ENCODE results near the gene HEXIM2. TPM values are rescaled to one million over a fixed set of nuclear protein-coding genes. Genes with fewer than 3 reads are reported as not detected.

Gene HEXIM2
- total RNA-seq, 1 experiment from 2014 or later, result 4.5 TPM

DNA sequence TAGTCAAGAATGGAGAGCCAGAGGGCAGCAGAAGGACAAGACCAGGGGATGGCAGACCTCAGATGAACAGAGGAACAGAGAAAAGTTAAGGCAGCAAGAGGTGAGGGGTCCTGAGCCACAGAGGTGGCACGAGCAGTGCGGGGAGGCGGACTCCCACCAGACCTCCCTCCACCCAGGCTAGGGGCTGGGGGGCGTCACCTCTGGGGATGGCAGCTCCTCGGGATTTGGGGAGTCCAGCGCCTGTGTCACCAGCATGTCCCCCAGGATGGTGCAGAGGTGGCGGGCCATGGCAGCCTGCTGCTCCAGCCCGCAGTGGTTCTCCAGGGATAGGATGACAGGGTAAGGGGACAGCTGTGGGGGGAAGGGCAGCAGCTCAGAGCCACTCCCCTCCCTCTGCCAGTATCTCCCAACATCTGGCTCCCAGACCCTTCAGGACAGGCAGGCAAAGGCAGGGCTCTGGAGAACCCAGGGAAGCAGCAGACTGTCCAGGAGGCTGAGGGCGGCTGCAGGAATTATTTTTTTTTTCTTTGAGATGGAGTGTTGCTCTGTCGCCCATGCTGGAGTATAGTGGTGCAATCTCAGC is 45.1 kb upstream of the HEXIM2 start:
- Histone ChIP-seq H3K9me3 (ENCODE audit: control insufficient read depth, insufficient read depth, low read depth, low read length) (no peaks in the 10 kb centered on the region), H3K27me3 (ENCODE audit: control insufficient read depth, insufficient read depth, low read length) (no peaks in the 10 kb centered on the region), H3K4me1 (ENCODE audit: control insufficient read depth, insufficient read depth, low read length) (no peaks in the 10 kb centered on the region; the same call in 1 of the 2 replicates), H3K27ac (ENCODE audit: low read length) (no peak overlapping the region), H3K36me3 (ENCODE audit: control insufficient read depth, insufficient read depth, low read length) (no peaks in the 10 kb centered on the region), H3K4me3 (ENCODE audit: low read depth in 2 of 2, low read length in 2 of 2) (no peak overlapping the region)
- DNase-seq (ENCODE audit: low read depth, low spot score), result no peak
- TF ChIP-seq, protein P1, sequence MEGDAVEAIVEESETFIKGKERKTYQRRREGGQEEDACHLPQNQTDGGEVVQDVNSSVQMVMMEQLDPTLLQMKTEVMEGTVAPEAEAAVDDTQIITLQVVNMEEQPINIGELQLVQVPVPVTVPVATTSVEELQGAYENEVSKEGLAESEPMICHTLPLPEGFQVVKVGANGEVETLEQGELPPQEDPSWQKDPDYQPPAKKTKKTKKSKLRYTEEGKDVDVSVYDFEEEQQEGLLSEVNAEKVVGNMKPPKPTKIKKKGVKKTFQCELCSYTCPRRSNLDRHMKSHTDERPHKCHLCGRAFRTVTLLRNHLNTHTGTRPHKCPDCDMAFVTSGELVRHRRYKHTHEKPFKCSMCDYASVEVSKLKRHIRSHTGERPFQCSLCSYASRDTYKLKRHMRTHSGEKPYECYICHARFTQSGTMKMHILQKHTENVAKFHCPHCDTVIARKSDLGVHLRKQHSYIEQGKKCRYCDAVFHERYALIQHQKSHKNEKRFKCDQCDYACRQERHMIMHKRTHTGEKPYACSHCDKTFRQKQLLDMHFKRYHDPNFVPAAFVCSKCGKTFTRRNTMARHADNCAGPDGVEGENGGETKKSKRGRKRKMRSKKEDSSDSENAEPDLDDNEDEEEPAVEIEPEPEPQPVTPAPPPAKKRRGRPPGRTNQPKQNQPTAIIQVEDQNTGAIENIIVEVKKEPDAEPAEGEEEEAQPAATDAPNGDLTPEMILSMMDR (IDR thresholded peaks at IDR 0.05), result no peak
- TF ChIP-seq POLR2AphosphoS5 (IDR thresholded peaks at IDR 0.05; ENCODE audit: low read depth, low read length) (no peak), TCF7L2 (IDR thresholded peaks at IDR 0.05; ENCODE audit: low read depth, low read length) (no peak), SIN3A (IDR thresholded peaks at IDR 0.05; ENCODE audit: borderline replicate concordance, insufficient read depth, low read depth, low read length) (no peak)
- TF ChIP-seq, protein P2, sequence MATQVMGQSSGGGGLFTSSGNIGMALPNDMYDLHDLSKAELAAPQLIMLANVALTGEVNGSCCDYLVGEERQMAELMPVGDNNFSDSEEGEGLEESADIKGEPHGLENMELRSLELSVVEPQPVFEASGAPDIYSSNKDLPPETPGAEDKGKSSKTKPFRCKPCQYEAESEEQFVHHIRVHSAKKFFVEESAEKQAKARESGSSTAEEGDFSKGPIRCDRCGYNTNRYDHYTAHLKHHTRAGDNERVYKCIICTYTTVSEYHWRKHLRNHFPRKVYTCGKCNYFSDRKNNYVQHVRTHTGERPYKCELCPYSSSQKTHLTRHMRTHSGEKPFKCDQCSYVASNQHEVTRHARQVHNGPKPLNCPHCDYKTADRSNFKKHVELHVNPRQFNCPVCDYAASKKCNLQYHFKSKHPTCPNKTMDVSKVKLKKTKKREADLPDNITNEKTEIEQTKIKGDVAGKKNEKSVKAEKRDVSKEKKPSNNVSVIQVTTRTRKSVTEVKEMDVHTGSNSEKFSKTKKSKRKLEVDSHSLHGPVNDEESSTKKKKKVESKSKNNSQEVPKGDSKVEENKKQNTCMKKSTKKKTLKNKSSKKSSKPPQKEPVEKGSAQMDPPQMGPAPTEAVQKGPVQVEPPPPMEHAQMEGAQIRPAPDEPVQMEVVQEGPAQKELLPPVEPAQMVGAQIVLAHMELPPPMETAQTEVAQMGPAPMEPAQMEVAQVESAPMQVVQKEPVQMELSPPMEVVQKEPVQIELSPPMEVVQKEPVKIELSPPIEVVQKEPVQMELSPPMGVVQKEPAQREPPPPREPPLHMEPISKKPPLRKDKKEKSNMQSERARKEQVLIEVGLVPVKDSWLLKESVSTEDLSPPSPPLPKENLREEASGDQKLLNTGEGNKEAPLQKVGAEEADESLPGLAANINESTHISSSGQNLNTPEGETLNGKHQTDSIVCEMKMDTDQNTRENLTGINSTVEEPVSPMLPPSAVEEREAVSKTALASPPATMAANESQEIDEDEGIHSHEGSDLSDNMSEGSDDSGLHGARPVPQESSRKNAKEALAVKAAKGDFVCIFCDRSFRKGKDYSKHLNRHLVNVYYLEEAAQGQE (IDR thresholded peaks at IDR 0.05; ENCODE audit: insufficient read depth in 1 of 2, low read depth in 2 of 2, low read length in 1 of 2), result no peak
- in situ Hi-C loops (cut with HindIII; ENCODE audit: low pct_unique_long_range_greater_than_20kb, low sequenced_read_pairs) (no loop called here), intact Hi-C loops (cut with micrococcal nuclease; ENCODE audit: unreplicated experiment) (no loop called here)
- no TSS peak for BruUV-seq (replicated peaks)
- no peak for ATAC-seq
- ChIA-PET POLR2A (no interaction called here), CTCF (no interaction called here)

DNA sequence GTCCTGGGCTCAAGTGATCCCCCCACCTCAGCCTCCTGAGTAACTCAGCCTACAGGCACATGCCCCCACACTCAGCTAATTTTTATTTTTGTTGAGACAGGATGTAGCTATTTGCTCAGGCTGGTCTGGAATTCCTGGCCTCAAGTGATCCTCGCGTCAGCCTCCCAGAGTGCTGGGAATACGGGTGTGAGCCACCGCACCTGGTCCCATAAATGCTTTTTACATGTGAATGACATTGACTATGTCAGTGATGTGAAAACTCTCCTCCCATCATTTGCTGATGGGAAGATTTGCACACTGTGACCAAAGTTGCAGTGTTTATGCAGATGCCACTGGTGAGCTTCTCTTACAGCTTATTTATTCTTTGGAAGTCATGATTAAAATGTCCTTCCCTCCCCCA is 44.3 kb upstream of the HEXIM2 start:
- Histone ChIP-seq H3K4me3 (ENCODE audit: low read depth in 2 of 2, low read length in 2 of 2) (no peak overlapping the region), H3K36me3 (ENCODE audit: control insufficient read depth, insufficient read depth, low read length) (no peaks in the 10 kb centered on the region), H3K27ac (ENCODE audit: low read length) (no peak overlapping the region), H3K27me3 (ENCODE audit: control insufficient read depth, insufficient read depth, low read length) (no peaks in the 10 kb centered on the region), H3K4me1 (ENCODE audit: control insufficient read depth, insufficient read depth, low read length) (peaks cover 3% of the 10 kb centered on the region), H3K9me3 (ENCODE audit: control insufficient read depth, insufficient read depth, low read depth, low read length) (no peaks in the 10 kb centered on the region)
- DNase-seq (ENCODE audit: low read depth, low spot score) (no peak), ATAC-seq (no peak)
- intact Hi-C loops (cut with micrococcal nuclease; ENCODE audit: unreplicated experiment) (no loop called here), in situ Hi-C loops (cut with HindIII; ENCODE audit: low pct_unique_long_range_greater_than_20kb, low sequenced_read_pairs) (no loop called here)
- no TSS peak for BruUV-seq (replicated peaks)
- POLR2A ChIA-PET, result no interaction called here
- CTCF ChIA-PET, result interaction anchor here (0.5 kb wide), 1 partner anchor 80 kb away, joined by 3 read pairs; no protein-coding TSS in a partner anchor
- TF ChIP-seq SIN3A (IDR thresholded peaks at IDR 0.05; ENCODE audit: borderline replicate concordance, insufficient read depth, low read depth, low read length) (no peak), TCF7L2 (IDR thresholded peaks at IDR 0.05; ENCODE audit: low read depth, low read length) (no peak), POLR2AphosphoS5 (IDR thresholded peaks at IDR 0.05; ENCODE audit: low read depth, low read length) (no peak)
- TF ChIP-seq, protein P2 (IDR thresholded peaks at IDR 0.05; ENCODE audit: insufficient read depth in 1 of 2, low read depth in 2 of 2, low read length in 1 of 2), result no peak
- TF ChIP-seq, protein P1 (IDR thresholded peaks at IDR 0.05), result no peak
